Tibial nerve (tissue), 4 donors: ENCODE results near the gene ANKMY1.

Source experiments
- CTCF ChIP-seq, 5 experiments: fragments of 200-600 bp in 3 of 5; fragments of 450-650 bp in 2 of 5; sonication (generic) in 3 of 5; IDR thresholded peaks; one replicate each; pipeline ENCODE4 v1.5.1; 2016 to 2019; ENCODE audit warnings: antibody characterized with exemption in 5 of 5, mild to moderate bottlenecking in 3 of 5, moderate library complexity in 2 of 5
- EP300 ChIP-seq, 2 donors: sonication (generic); formaldehyde crosslinking; IDR thresholded peaks; one replicate each; pipeline ENCODE4 v1.6.1; 2017; ENCODE audit warnings: antibody characterized with exemption in 2 of 2, mild to moderate bottlenecking in 1 of 2
- POLR2A ChIP-seq, 2 donors: fragments of 450-650 bp; IDR thresholded peaks; one replicate each; pipeline ENCODE4 v1.6.1; 2017; ENCODE audit warnings: antibody characterized with exemption in 2 of 2, mild to moderate bottlenecking in 2 of 2, moderate library complexity in 2 of 2

GRCh38 chr2:240604939-240605716, 47.3 kb upstream of the ANKMY1 start:
- TF ChIP-seq CTCF (IDR thresholded peaks at IDR 0.05), result no peak
- TF ChIP-seq POLR2A (IDR thresholded peaks at IDR 0.05), result no peak
- no peak for TF ChIP-seq EP300 (IDR thresholded peaks at IDR 0.05)
